IMR-90 (cell line): ENCODE data around the gene MEGF11. TPM values are rescaled to one million over a fixed set of nuclear protein-coding genes. Genes with fewer than 3 reads are reported as not detected.

Source experiments
- ATAC-seq: fragments of 200-7000 bp; cut with Tn5 transposase; 2 replicates; pipeline ENCODE4 v1.9.1; 2020; ENCODE audit warnings: low read depth, mild to moderate bottlenecking, moderate library complexity
- BruUV-seq: library from RNA; stranded (reverse); fragments of 400-500 nt; replicated peaks from 2 replicates; lab custom pipeline; 2021; lab: Mats Ljungman, UMichigan
- CTCF ChIA-PET: fragments of 300-600 bp; formaldehyde crosslinking; extraction: SDS; loops from one replicate; lab custom pipeline; 2021; ENCODE audit warnings: antibody characterized with exemption; lab: Yijun Ruan, JAX
- POLR2A ChIA-PET: fragments of 300-600 bp; sonication (Branson Sonifier 250); formaldehyde crosslinking; loops from one replicate; lab custom pipeline; 2022; ENCODE audit warnings: antibody characterized with exemption; ENCODE audit not compliant: unreplicated experiment; lab: Charles Lee
- DNase-seq: peaks from one replicate; pipeline ENCODE4 v3.0.0; 2013
- H2AFZ ChIP-seq: replicated peaks from 2 replicates; pipeline ENCODE3; 2013; ENCODE audit warnings: low read length, mild to moderate bottlenecking; ENCODE audit not compliant: poor library complexity
- H2AK5ac ChIP-seq: 2 replicates; pipeline ENCODE4 v1.6.1; 2013; ENCODE audit warnings: low read depth, low read length, inconsistent platforms
- H2AK9ac ChIP-seq: replicated peaks from 2 replicates; pipeline ENCODE3; 2013; ENCODE audit warnings: mild to moderate bottlenecking, low read depth, low read length, moderate library complexity; ENCODE audit not compliant: poor library complexity
- H2BK120ac ChIP-seq: 2 replicates; pipeline ENCODE4 v1.6.1; 2013; ENCODE audit warnings: low read depth, low read length, inconsistent platforms
- H2BK15ac ChIP-seq: 3 replicates; pipeline ENCODE4 v1.6.1; 2013; ENCODE audit warnings: low read depth, low read length, inconsistent platforms
- H2BK20ac ChIP-seq: 2 replicates; pipeline ENCODE4 v1.6.1; 2013; ENCODE audit warnings: low read depth, mild to moderate bottlenecking, inconsistent platforms, low read length, moderate library complexity
- H2BK5ac ChIP-seq: 2 replicates; pipeline ENCODE4 v1.6.1; 2013; ENCODE audit warnings: mild to moderate bottlenecking, low read depth, low read length, inconsistent platforms; ENCODE audit not compliant: poor library complexity, severe bottlenecking
- H3K14ac ChIP-seq: replicated peaks from 2 replicates; pipeline ENCODE4 v1.6.1; 2013; ENCODE audit warnings: low read depth, low read length, inconsistent platforms
- H3K18ac ChIP-seq: 2 replicates; pipeline ENCODE4 v1.6.1; 2013; ENCODE audit warnings: low read depth, low read length, control low read depth
- H3K23ac ChIP-seq: 2 replicates; pipeline ENCODE4 v1.6.1; 2013; ENCODE audit warnings: low read depth, low read length, inconsistent platforms
- H3K27ac ChIP-seq: 2 replicates; pipeline ENCODE4 v1.5.1; 2013; ENCODE audit warnings: mild to moderate bottlenecking, control low read depth, low read length; ENCODE audit not compliant: insufficient read depth
- H3K27me3 ChIP-seq: 2 replicates; pipeline ENCODE4 v1.6.1; 2013; ENCODE audit warnings: low read length; ENCODE audit not compliant: control insufficient read depth, insufficient read depth
- H3K36me3 ChIP-seq: 2 replicates; pipeline ENCODE4 v1.6.1; 2013; ENCODE audit warnings: low read length, mixed read lengths; ENCODE audit not compliant: control insufficient read depth, insufficient read depth
- H3K4ac ChIP-seq: 2 replicates; pipeline ENCODE4 v1.6.1; 2013; ENCODE audit warnings: low read depth, low read length, inconsistent platforms
- H3K4me1 ChIP-seq: 2 replicates; pipeline ENCODE4 v1.6.1; 2013; ENCODE audit warnings: low read length, mixed read lengths; ENCODE audit not compliant: control insufficient read depth, insufficient read depth
- H3K4me2 ChIP-seq: 2 replicates; pipeline ENCODE4 v1.6.1; 2013; ENCODE audit warnings: low read depth, mild to moderate bottlenecking, control low read depth, low read length, moderate library complexity
- H3K4me3 ChIP-seq: 2 replicates; pipeline ENCODE4 v1.5.1; 2013; ENCODE audit warnings: low read depth, mild to moderate bottlenecking, control low read depth, low read length, moderate library complexity; ENCODE audit not compliant: insufficient read depth
- H3K56ac ChIP-seq: 2 replicates; pipeline ENCODE4 v1.6.1; 2013; ENCODE audit warnings: low read length, inconsistent platforms; ENCODE audit not compliant: insufficient read depth; ENCODE audit errors: extremely low read depth
- H3K79me1 ChIP-seq, 2 experiments: 2 replicates each; pipeline ENCODE4 v1.6.1; 2013; ENCODE audit warnings: low read length in 2 of 2, inconsistent platforms in 1 of 2, low read depth in 1 of 2
- H3K9ac ChIP-seq: 2 replicates; pipeline ENCODE4 v1.6.1; 2013; ENCODE audit warnings: low read depth, low read length, control low read depth
- H3K9me1 ChIP-seq: 2 replicates; pipeline ENCODE4 v1.6.1; 2013; ENCODE audit warnings: low read length, inconsistent platforms; ENCODE audit not compliant: insufficient read depth
- H3K9me3 ChIP-seq: 2 replicates; pipeline ENCODE4 v1.6.1; 2013; ENCODE audit warnings: low read length; ENCODE audit not compliant: control insufficient read depth, insufficient read depth
- H4K20me1 ChIP-seq: 2 replicates; pipeline ENCODE4 v1.6.1; 2013; ENCODE audit warnings: low read length, inconsistent platforms; ENCODE audit not compliant: insufficient read depth
- H4K5ac ChIP-seq: 2 replicates; pipeline ENCODE4 v1.6.1; 2013; ENCODE audit warnings: mild to moderate bottlenecking, low read depth, low read length, control low read depth
- H4K8ac ChIP-seq, 2 experiments: 2 replicates each; pipeline ENCODE4 v1.6.1; 2013; ENCODE audit warnings: low read depth in 2 of 2, low read length in 2 of 2, control low read depth in 1 of 2, inconsistent platforms in 1 of 2
- H4K91ac ChIP-seq: 2 replicates; pipeline ENCODE4 v1.6.1; 2013; ENCODE audit warnings: low read depth, low read length, inconsistent platforms; ENCODE audit not compliant: insufficient read depth
- CEBPB ChIP-seq: IDR thresholded peaks from 2 replicates; pipeline ENCODE4 v1.6.1; 2012; ENCODE audit warnings: low read depth, low read length, improper control_type of control experiment
- MAFK ChIP-seq: IDR thresholded peaks from 2 replicates; pipeline ENCODE4 v1.6.1; 2012; ENCODE audit warnings: low read depth, low read length, improper control_type of control experiment
- MXI1 ChIP-seq: IDR thresholded peaks from 2 replicates; pipeline ENCODE4 v1.6.1; 2012; ENCODE audit warnings: low read depth, mild to moderate bottlenecking, low read length, moderate library complexity, borderline replicate concordance
- NFE2L2 ChIP-seq: fragments of 150-350 bp; IDR thresholded peaks from 2 replicates; pipeline ENCODE4 v1.6.1; 2016; ENCODE audit warnings: low read depth, mild to moderate bottlenecking, low read length
- RCOR1 ChIP-seq: IDR thresholded peaks from 2 replicates; pipeline ENCODE4 v1.6.1; 2012; ENCODE audit warnings: mild to moderate bottlenecking, low read length, improper control_type of control experiment; ENCODE audit not compliant: insufficient replicate concordance
- WGBS, 2 experiments: methylation state at CpG; one replicate each; pipeline versions ENCODE4 v1.1.5 to v1.1.7; 2013; ENCODE audit warnings: missing lambda C conversion rate in 2 of 2; ENCODE audit not compliant: insufficient read length in 1 of 2; ENCODE audit errors: extremely low coverage in 2 of 2; 5-methylcytosine and 5-hydroxymethylcytosine counted together
- dilution Hi-C: fragments of 300-500 bp; cut with HindIII; formaldehyde crosslinking; loops from one replicate; pipeline ENCODE4 v1.14.3; 2018; ENCODE audit warnings: low sequenced_read_pairs; ENCODE audit not compliant: unreplicated experiment
- in situ Hi-C: fragments of 300-500 bp; cut with MboI; formaldehyde crosslinking; loops from 3 replicates; pipeline ENCODE4 v1.14.3; 2019; ENCODE audit warnings: low sequenced_read_pairs, inconsistent platforms, mixed read lengths
- intact Hi-C: fragments of 100-400 bp; cut with micrococcal nuclease; formaldehyde crosslinking; loops from 2 replicates; pipeline ENCODE4 v1.10.0; 2022
- polyA plus RNA-seq, 3 experiments: library from polyadenylated mRNA; depleted of rRNA; stranded (reverse); fragments of >200 nt; gene quantifications; 2 replicates each; pipeline ENCODE4 v1.2.3, GENCODE V29; 2012; ENCODE audit warnings: low replicate concordance in 1 of 3
- total RNA-seq: library from RNA; depleted of rRNA; stranded (reverse); fragments of >200 nt; gene quantifications from 2 replicates; pipeline ENCODE4 v1.2.3, GENCODE V29; 2012
- TF ChIP-seq, protein P1 (sequence below): conservative IDR thresholded peaks from 2 replicates; pipeline ENCODE4 v1.5.1; 2012; ENCODE audit warnings: mild to moderate bottlenecking, low read depth, low read length, improper control_type of control experiment
- TF ChIP-seq, protein P2 (sequence below): fragments of 150-350 bp; IDR thresholded peaks from 2 replicates; pipeline ENCODE4 v1.6.1; 2017; ENCODE audit warnings: mild to moderate bottlenecking, antibody characterized with exemption, low read length, low read depth

The MEGF11 gene
- total and polyA plus RNA-seq, 2 of the 4 experiments (the other 2 are of a cell fraction) = not detected

DNA sequence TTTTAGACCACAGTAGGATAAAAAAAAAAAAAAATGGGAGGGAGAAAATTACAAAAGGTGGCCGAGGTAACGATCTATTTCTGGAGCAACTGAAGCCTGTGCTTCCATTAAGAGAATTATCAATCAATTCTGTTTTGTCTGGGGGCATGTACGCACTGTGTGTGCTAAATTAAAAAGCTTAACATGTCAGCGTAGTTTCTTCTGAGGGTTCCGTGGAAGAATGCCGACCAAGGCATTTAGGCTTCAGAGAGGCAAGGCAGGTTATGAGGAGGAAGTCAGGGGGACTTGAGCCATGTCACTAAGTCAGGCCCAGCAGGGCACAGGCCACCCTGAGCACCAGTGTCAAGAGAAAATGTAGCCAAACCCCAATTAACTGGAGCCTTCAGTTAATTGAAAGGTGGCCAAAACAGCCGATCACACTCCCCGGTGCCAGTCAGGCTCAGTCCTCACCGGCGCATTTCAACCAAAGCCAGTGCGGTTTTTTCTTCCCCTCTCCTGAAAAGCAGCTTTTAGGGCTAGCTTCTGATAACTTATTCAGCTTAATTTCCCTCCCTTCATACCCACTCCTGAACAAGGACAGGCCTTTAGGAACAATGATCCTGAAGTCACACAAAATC is 113.9 kb downstream of the MEGF11 start:
- H3K23ac ChIP-seq = no peak overlapping the region
- no TSS peak for BruUV-seq
- H3K56ac ChIP-seq = no peak overlapping the region
- TF ChIP-seq MAFK = no peak
- TF ChIP-seq NFE2L2 = no peak
- TF ChIP-seq MXI1 = no peak
- TF ChIP-seq RCOR1 = no peak
- no peak for TF ChIP-seq CEBPB
- TF ChIP-seq, protein P1, sequence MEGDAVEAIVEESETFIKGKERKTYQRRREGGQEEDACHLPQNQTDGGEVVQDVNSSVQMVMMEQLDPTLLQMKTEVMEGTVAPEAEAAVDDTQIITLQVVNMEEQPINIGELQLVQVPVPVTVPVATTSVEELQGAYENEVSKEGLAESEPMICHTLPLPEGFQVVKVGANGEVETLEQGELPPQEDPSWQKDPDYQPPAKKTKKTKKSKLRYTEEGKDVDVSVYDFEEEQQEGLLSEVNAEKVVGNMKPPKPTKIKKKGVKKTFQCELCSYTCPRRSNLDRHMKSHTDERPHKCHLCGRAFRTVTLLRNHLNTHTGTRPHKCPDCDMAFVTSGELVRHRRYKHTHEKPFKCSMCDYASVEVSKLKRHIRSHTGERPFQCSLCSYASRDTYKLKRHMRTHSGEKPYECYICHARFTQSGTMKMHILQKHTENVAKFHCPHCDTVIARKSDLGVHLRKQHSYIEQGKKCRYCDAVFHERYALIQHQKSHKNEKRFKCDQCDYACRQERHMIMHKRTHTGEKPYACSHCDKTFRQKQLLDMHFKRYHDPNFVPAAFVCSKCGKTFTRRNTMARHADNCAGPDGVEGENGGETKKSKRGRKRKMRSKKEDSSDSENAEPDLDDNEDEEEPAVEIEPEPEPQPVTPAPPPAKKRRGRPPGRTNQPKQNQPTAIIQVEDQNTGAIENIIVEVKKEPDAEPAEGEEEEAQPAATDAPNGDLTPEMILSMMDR = no peak
- TF ChIP-seq, protein P2, sequence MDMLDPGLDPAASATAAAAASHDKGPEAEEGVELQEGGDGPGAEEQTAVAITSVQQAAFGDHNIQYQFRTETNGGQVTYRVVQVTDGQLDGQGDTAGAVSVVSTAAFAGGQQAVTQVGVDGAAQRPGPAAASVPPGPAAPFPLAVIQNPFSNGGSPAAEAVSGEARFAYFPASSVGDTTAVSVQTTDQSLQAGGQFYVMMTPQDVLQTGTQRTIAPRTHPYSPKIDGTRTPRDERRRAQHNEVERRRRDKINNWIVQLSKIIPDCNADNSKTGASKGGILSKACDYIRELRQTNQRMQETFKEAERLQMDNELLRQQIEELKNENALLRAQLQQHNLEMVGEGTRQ = no peak
- H4K8ac ChIP-seq = no peak overlapping the region
- intact Hi-C loops (no loop called here), in situ Hi-C loops (no loop called here), dilution Hi-C loops (no loop called here)
- no peaks in the 10 kb centered on the region for H3K79me1 ChIP-seq
- H3K4ac ChIP-seq = no peak overlapping the region
- H3K9me1 ChIP-seq = peaks cover 2% of the 10 kb centered on the region; the same call in 1 of the 2 replicates
- H3K14ac ChIP-seq = no peak overlapping the region
- no peaks in the 10 kb centered on the region for H3K4me1 ChIP-seq
- no peak overlapping the region for H3K4me2 ChIP-seq
- no peak overlapping the region for H2BK5ac ChIP-seq
- H3K4me3 ChIP-seq = no peak overlapping the region
- H2AFZ ChIP-seq = no peak overlapping the region
- H3K9me3 ChIP-seq = no peaks in the 10 kb centered on the region
- no peaks in the 10 kb centered on the region for H3K36me3 ChIP-seq
- no peak overlapping the region for H2AK9ac ChIP-seq
- no CpG with 5 or more reads among the region's 11 CpGs for WGBS, 2 experiments
- H3K18ac ChIP-seq = no peak overlapping the region
- H3K27me3 ChIP-seq = peaks cover 63% of the 10 kb centered on the region
- H4K20me1 ChIP-seq = no peaks in the 10 kb centered on the region
- ATAC-seq (no peak), DNase-seq (no peak)
- no peak overlapping the region for H2AK5ac ChIP-seq
- POLR2A ChIA-PET = no interaction called here
- no peak overlapping the region for H2BK120ac ChIP-seq
- CTCF ChIA-PET = no interaction called here
- H3K27ac ChIP-seq = no peak overlapping the region
- H4K91ac ChIP-seq = no peak overlapping the region
- no peak overlapping the region for H4K5ac ChIP-seq
- H3K9ac ChIP-seq = no peak overlapping the region
- no peak overlapping the region for H2BK15ac ChIP-seq
- no peak overlapping the region for H2BK20ac ChIP-seq
